Central memory CD4-positive, alpha-beta T cell (primary cell): ENCODE data around the gene NMT1.
"Not testable (repeated sequence)": the region's sequence is repeated elsewhere in the genome, so short reads cannot be mapped to it uniquely, and the experiment has no call there.

ENCODE experiments used
- DNase-seq: peaks from one replicate; pipeline ENCODE4 v3.0.0; 2022

Gene NMT1

DNA sequence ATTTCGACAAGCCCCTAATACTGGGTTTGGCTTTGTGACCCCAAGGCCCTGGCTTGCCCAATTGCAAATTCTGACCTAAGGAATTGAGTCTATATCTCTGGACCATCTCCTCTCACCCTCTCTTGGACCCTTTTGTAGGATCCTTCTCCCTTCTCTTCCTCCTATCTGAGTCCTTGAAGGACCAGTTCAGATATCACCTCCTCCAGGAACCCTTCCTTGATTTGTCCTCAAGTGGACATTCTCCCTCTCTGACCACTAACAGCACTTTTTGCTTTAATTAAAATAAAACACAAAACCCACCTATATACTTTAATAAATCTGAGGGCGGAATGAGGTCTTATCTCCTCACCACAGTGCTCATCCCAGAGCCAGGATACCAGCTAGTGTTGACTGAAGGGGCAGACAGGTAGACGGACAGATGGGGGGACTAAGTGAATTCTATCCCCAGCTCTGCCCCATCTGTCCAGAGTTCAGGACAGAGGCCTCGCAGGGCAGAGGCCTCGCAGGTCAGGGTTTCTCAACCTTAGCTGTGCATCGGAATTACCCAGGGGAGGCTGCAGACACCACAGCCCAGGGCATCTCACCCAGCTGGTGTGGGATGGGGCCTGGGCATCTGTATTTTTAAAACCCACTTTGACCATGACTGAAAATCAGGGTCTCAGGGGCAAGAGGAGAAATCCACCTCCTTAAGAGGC lies 62.1 kb downstream of the NMT1 start:
- DNase-seq: no peak

DNA sequence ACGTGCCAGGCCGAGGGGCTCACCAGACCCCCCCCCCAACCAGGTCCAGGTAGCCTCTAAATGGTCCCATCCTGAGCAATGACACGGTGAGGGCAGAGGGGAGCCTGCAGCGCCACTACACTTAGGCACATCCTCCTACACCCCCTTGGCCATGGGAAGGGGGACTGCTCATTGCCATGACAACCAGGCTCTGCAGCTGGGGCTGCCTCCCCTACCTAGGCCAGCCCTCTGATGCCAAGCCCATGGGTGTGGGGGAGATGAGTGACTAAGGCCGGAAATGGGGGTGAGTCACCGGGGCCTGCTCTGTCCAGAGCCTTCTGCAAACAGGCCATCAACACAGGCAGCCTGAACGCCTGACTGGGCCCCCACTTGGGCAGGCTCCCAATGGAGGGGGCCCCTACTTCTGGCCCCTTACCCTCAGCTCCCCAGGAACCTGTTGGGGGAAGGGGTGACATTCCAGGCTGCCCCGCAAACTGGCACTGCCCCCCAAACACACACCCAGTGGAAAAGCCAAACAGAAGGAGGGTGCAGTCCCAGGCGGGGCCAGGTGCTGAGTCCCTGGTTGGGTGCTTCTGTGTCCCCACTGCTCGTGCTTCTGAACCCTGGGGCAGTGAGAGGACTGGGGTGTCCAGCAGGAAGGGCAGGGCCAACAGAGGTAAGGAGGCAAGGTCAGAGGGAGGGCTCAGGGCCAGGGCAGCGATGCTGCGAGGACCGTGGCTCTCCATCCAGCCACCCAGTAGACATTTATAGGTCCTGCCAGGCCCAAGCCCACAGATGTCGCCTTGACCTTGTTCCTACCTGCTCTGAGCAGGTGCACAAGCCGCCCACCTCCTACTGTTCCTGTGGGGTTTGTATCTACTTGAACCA lies 63.0 kb downstream of the NMT1 start:
- DNase-seq: no peak

DNA sequence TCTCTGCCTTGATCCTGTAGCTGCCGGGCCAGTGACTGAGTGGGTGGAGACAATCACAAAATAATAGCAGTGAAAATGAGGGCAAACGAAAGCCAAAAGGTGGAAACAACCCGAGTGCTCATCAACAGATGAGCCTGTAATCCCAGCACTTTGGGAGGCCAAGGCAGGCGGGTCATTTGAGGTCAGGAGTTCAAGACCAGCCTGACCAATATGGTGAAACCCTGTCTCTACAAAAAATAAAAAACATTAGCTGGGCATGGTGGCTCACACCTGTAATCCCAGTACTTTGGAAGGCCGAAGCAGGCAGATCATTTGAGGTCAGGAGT lies 63.6 kb downstream of the NMT1 start:
- DNase-seq: not testable (repeated sequence)

DNA sequence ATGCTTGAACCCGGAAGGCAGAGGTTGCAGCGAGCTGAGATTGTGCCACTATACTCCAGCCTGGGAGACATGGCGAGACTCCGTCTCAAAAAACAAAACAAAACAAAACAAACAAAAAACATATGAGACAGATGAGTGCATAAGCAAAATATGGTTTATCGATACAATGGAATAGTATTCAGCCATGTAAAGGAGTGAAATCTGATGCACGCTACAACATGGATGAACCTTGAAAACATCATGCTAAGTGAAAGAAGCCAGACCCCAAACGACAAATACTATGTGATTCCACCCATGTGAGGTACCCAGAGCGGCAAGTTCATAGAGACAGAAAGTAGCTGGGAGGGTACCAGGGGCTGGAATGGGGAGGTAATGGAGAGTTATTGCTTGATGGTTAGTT lies 64.4 kb downstream of the NMT1 start:
- DNase-seq: no peak

DNA sequence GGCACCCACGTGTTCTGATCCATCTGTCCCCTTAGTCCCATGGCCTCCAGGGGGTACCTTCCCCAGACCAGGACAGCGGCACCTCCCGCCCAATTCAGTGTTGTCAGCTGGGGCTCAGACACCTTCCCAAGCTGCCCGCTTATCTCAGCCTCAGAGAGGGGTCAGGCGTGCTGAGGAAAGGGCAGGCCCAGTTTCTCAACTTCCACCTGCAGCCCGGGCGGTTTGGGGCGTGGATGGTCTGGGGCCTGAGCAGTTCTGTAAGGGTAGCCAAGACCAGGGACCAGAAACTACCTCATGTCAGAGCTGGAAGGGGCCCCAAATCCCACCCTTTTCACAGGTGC lies 66.1 kb downstream of the NMT1 start:
- no peak for DNase-seq

DNA sequence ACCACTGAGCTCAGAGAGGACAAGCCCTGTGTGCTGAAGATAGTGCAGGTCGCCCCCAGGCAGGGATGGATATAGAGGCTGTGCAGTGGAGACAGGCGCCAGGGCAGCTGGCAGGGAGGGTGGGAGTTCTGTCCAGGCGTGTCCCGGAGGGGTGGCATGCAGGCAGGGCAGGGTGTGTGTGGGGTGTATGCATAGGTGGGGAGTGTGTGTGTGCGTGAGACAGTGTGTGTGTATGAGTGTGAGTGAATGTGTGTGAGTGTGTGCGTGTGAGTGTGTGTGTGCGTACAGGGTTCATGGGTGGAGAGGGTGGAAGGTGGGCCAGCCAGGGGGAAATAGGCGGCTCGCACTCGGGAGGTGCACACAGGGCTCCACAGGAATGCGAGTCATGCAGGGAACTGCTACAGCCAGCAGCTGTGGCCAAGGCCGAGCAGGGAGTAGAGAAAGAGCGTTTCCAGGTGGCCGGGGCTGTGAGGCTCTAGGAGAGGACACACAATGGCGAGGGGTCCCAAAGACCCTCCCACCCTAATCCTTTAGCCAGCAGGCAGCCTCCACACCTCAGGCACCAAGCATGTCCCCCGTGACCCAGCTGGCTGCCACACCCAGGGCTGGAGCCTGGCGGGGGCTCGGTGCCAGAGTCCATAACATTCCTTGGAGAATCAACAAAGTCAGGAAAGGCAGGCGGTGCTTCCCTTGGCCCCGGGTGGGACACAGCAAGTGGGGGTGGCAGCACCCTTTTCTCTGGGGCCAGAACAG lies 66.6 kb downstream of the NMT1 start:
- DNase-seq: no peak

DNA sequence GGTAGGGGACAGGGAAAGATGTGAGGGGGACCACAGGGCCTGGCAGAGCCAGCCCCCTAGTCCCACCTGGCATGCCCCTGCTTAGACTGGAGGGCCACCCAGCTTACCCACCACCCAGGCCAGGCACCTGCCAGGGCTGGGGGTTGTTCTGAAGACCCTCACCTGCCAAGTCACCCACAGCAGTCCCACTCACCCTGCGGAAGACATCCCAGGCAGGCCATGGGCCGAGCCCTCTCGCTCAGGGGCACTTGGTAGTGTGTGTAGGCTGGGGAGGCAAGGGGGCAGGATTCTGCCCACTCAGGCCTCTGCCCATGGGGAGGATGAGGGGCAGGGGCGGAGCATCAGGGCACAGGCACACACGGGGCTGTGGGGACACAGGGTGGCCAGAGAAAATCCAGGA lies 67.2 kb downstream of the NMT1 start:
- no peak for DNase-seq

DNA sequence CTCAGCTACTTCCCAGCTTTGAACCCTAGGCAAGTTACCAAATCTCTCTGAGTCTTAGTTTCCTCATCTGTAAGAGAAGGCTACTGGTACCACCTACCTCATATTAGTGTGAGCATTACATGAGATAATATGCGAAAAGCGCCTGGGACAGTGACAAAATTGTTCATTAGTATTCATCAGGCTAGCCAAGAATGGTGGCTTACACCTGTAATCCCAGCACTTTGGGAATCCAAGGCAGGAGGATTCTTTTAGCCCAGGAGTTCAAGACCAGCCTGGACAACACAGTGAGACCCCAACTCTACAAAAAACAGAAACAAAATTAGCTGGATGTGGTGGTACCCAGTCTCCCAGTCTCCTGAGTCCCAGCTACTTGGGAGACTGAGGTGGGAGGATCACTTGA lies 67.9 kb downstream of the NMT1 start:
- no peak for DNase-seq

DNA sequence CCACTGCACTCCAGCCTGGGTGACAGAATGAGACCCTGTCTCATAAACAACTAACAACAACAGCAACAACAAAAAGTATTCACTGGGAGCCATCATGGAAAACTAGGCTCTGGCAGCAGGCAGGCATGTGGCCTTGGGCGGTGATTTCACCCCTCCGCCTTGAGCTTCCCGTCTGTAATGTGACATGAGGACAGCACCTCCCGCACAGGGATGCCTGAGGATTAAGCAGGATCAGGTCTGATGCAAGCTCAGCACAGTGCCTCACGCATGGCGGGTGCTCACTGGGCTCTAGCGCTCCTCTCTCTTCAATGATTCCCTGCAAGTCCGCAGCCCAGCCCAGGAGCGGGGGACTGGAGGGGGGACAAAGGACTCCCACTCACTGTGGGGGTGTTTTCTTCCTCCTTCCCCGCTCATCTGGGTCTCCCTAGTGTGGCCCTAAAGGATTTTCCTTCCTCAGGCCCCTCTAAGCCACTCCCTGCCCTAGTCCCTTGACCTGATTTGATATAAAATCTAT lies 68.4 kb downstream of the NMT1 start:
- no peak for DNase-seq

DNA sequence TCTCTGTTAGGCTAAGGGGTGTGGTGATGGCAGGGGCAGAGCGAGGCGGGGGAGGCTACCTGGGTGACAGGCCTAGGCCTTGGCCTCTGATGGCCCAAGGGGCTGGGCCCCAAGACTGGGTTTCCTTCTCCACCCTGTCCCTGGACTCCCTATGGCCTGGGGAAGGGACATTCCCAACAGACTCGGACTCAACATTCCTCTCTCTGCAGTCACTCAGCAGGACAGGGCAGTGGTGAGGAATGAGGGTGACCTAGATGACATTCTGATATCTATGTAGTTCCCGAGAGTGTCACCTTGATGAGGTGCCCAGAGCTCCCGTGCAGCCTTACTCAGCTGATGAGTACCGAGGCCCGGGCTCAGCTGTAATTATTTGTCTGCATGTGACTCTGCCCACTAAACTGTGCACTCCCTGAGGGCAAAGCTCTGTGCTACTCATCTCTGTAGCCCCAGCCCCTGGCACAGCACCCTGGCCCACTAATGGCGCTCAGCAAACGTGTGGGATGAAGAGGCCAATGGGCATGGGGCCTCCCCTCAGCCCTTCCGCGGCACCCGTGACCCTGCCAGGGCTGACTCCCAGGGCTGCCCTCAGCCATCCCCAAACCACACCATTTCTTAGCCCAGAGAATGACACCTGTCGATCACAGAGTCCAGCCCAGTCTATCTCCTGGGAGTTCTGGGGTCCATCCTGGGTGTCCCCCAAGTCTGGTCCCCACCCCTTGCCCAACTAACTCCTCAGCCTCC lies 69.0 kb downstream of the NMT1 start:
- no peak for DNase-seq

DNA sequence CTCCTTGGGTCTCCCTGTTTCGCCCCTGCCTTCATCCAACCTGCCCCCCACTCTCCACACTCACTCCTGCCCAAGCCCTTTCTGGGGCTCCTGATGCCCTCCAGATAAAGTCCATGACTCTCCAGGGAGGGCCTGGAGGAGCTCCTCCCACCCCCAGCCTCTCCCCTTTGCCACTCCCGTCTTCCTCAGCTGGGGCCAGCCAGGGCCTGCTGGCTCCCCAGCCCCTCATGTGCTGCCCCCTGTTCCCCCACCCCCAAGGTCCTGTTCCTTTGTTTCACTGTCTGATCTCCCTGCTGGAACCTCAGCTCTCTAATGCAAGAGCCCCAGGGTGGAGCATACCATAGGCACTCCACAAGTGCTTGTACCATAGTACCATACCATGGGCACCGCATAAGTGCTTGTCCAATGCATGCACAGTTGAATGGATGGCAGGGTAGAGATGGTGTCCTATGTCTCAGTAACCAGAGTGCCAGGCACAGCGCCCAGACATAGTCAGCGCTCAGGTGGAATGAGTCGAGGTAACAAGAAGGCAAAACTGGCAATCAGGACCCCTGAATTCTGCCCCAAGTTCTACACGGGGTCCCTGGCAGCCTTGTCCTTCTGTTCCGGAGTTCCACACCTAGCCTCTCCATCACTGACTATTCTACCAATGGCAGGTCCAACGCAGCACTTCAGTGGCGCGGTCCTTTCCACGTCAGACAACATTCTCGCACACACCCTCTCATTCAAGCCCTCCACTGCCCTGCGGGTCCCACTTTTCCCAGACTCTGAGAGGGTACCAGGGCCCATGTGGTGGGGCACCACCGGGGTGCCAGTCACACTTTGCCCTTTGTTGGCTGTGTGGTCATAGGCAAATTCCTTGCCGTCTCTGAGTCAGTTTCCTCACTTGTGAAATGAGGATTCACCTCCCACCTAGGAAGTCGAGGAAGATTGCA lies 69.8 kb downstream of the NMT1 start:
- no peak for DNase-seq

DNA sequence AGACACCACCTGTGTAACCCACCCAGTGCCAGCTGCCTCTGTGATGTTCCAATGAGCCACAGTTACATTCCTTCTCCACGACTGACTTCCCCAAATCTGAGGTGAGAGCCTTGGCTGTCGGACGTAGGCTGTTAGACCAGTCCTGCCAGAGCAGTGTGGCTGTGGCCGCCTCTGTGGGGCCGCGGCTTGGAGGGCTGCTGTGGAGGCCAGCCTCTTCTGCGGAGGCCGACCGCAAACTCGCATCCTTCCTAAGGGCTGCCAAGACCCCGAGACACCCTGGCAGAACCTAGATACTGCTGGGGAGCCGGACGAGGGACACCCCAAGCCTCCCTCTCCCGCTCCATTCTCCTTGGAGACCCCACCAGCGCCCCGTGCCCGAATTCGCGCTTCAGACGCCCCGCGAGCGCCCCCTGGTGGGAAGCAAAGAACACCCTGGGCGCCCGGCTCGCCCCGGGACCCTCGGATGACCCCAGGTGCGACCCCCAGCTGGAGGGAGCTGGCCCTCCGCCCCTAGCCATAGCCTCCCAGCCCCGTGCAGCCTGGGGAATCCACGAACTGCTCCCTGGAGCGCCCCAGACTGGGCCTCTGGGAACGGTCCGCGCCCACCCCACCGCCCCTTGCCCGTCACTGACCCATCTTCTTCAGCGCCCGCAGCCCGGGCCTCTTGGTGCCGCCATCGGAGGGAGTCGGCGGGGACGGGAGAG lies 70.7 kb downstream of the NMT1 start:
- peak; percentile 26 for DNase-seq

DNA sequence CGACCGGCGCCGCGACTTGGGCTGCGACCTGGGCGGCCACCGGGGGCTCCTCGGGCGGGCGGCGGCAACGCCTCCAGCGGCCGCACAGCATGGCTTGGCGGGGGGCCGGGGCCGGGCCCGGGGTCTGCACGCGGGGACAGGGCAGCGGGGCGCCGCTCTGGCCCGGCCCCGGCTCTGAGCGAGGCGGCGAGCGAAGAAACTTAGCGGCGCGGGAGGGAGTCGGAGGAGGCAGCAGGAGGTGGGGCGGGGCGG lies 71.1 kb downstream of the NMT1 start, which contains the start of gene PLCD3:
Gene PLCD3 (minus strand): TSS at position 196 of the 252 bp plus-strand sequence. CDS start 105 bp downstream, at position 91.
- no peak for DNase-seq

DNA sequence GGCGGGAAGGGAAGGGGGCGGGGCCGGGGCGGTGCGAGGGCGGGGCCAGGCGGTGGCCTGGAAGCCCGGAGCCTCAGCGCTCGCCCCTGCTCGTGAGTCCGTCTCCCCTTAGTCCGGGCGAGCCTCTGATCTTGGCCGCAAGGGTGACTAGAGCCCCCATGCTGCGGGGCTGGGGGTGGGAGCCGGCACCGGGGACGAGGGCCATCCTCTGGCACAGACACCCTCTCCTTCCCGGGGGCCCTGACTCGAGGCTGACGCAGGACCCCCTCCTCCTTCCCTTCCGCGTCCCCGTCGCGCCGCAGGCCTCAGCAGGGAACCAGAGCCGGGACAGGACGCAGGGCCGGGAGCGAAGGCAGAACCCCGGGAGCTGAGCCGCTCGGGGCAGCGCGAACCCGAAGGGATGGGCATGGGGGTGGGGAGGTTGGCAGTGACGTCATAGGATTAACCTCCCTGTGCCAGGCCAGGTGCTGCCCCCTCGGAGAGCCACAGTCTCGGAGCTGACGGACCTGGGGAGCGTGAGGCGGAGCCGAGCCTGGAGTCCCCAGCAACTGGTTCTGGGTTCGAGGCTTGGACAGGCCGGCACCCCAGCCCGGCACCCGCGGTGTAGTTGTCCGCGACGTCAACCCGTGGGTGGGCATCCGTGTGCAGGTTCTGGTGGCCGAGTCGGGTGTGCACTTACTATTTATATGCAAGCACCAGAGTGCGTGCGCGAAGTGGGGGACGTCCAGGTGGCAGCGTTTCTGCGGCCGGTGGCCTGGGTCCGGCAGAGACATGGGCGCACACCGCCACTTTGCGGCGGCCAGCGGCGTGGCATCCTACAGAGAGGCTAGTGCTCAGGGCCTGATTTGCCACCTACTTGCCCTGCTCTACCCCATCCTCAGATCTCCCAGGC lies 71.7 kb downstream of the NMT1 start:
- peak; percentile 67 for DNase-seq

DNA sequence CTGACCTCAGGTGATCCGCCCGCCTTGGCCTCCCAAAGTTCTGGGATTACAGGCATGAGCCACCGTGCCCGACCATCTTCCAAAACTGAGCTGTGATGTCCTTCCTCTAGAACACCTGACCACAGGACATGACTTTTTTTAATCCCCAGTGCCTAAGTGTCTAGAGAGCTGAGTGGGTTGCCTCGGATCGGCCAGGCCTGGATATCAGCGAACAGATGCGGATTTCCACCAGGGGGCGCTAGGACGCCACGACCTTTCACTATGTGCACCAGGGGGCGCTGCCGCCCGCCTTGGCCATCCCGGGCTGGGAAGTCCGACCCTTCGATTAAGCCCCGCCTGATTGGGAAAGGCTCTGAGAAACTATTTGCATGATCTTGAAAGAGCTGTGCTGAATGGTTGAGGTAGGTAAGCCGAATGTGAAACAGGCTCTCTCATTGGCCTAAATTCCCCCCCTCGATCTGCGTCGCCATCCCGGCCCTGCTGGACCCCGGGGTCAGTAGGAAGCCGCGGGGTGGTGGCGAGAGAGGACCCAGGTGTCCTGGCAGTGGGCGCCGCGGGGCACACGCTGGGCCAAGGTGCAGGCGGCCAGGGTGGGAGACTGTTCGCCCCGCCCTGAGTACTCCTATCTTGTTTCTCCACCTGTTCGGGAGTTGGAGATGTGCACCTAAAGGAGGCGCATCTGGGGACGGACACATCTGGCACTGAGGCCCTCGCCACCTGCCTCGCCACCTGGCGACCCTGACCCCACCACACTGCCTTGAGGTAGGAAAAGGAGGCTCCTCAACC lies 74.3 kb downstream of the NMT1 start, which contains the start of gene ACBD4:
Gene ACBD4 (plus strand): TSS at position 496 of the 786 bp plus-strand sequence. CDS start 458 bp downstream, outside the sequence.
- DNase-seq: peak; percentile 97

DNA sequence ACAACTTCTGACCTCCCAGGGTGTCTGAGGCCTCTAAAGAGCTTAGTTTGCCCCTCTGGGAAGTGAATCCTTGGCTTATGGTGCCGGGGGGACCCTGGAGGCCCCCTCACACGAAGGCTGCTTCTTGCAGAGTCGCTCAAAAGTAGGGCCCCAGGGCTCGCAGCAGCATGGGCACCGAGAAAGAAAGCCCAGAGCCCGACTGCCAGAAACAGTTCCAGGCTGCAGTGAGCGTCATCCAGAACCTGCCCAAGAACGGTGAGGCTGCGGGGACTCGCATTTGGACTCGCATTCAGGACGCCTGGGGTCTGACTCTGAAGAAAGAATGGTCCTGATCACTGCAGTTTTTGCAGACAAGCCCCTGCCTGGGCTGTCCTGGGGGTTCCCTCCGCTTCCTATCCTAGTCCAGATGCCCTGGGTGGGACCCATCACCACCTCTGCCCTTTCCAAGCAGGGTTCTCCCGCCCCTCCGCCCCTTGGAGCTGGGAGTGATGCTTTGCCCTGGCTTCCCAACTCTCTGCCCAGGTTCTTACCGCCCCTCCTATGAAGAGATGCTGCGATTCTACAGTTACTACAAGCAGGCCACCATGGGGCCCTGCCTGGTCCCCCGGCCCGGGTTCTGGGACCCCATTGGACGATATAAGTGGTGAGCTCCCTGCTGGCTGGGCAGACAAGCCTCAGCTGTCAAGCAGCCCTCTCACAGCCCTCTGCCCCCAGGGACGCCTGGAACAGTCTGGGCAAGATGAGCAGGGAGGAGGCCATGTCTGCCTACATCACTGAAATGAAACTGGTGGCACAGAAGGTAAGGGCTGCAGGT lies 75.1 kb downstream of the NMT1 start:
- DNase-seq: no peak

DNA sequence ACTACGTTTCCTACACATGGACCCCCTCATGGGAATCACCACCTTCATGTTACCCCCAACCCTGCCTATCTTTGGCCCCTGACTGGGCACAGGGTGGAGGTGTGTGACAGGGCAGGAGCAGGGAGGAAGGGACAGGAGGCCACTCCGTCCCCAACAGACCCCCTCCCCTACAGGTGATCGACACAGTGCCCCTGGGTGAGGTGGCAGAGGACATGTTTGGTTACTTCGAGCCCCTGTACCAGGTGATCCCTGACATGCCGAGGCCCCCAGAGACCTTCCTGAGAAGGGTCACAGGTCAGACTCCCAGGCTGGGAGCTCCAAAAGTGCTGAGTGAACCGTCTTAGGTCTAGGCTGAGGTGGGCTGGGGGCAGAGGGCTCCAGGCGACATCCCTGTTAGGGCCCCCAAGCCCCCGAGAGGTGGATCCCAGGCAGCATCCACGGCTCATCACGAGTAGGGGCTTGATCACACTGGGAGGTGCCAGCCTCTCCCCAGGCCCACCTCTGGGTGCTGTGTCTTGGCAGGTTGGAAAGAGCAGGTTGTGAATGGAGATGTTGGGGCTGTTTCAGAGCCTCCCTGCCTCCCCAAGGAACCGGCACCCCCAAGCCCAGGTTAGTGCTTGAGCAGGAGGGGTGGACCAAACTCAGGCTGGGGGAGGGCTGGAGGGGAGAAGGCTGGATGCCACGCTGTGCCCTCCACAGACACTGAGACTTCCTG lies 75.9 kb downstream of the NMT1 start:
- DNase-seq: no peak
